ENCODE data around the gene TMIGD3.

DNA sequence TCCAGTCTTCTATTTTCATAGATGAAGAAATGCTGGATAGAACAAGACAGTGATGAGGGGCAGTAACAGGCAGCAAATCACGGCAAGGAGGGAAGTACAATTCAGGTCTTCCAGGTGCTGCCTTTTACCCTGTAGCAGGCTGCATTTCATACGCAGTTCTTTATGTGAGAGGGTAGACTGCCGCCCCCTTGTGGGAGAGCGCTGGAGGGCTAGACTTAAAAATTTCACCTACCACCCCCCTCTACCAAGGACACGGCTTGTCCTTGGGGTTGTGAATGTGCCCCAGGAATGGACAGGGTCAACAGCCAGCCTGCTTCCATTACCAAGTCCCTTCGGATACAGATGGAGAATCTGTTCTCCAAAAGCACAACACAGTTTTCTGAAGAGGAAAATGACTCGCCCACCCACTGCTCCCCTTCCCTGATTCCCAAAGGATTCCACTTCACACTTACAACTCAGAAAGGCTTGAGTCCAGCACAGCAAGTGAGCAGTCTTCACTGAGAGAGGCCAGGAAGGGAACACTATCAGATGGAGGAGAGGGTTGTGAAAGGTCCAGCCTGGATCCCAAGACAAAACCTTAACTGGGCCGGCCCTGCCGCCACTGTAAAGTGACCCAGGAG is 61.8 kb downstream of the TMIGD3 start:
- TF ChIP-seq, protein P1, sequence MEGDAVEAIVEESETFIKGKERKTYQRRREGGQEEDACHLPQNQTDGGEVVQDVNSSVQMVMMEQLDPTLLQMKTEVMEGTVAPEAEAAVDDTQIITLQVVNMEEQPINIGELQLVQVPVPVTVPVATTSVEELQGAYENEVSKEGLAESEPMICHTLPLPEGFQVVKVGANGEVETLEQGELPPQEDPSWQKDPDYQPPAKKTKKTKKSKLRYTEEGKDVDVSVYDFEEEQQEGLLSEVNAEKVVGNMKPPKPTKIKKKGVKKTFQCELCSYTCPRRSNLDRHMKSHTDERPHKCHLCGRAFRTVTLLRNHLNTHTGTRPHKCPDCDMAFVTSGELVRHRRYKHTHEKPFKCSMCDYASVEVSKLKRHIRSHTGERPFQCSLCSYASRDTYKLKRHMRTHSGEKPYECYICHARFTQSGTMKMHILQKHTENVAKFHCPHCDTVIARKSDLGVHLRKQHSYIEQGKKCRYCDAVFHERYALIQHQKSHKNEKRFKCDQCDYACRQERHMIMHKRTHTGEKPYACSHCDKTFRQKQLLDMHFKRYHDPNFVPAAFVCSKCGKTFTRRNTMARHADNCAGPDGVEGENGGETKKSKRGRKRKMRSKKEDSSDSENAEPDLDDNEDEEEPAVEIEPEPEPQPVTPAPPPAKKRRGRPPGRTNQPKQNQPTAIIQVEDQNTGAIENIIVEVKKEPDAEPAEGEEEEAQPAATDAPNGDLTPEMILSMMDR (optimal IDR thresholded peaks at IDR 0.05 in 1 of 3, IDR thresholded peaks at IDR 0.05 in 1 of 3, conservative IDR thresholded peaks at IDR 0.05 in 1 of 3; ENCODE audit: extremely low read depth in 1 of 3, insufficient read depth in 2 of 3, low read length in 3 of 3): peak; percentile 46 to 54 (median 51)
- no peak for TF ChIP-seq EZH2 (IDR thresholded peaks at IDR 0.05; ENCODE audit: low read length)
